BLaER1 treated with 17β-estradiol and CSF1 and Interleukin-3, amounts not matched to agents 10 nM and 100 nM (cell line): ENCODE measurements around the gene POU5F2.

Source experiments
- H3K27ac ChIP-seq, 11 experiments: shearing (Covaris generic); formaldehyde crosslinking; 2 replicates each; pipeline ENCODE4 v1.8.1; 2022
- H3K27me3 ChIP-seq, 11 experiments: shearing (Covaris generic); formaldehyde crosslinking; 2 replicates each; pipeline ENCODE4 v1.8.1; 2022
- H3K36me3 ChIP-seq, 11 experiments: shearing (Covaris generic); formaldehyde crosslinking; 2 replicates each; pipeline ENCODE4 v1.8.1; 2022
- H3K4me1 ChIP-seq, 10 experiments: shearing (Covaris generic); formaldehyde crosslinking; 2 replicates each; pipeline ENCODE4 v1.8.1; 2022
- H3K4me2 ChIP-seq, 11 experiments: shearing (Covaris generic); formaldehyde crosslinking; 2 replicates each; pipeline ENCODE4 v1.8.1; 2022
- H3K4me3 ChIP-seq, 10 experiments: shearing (Covaris generic); formaldehyde crosslinking; 2 replicates each; pipeline ENCODE4 v1.8.1; 2022
- H3K9ac ChIP-seq, 11 experiments: shearing (Covaris generic); formaldehyde crosslinking; 2 replicates each; pipeline ENCODE4 v1.8.1; 2022
- H3K9me3 ChIP-seq, 11 experiments: shearing (Covaris generic); formaldehyde crosslinking; replicated peaks in 1 of 11; 2 replicates each; pipeline ENCODE4 v1.8.1; 2022
- H4K20me1 ChIP-seq, 11 experiments: shearing (Covaris generic); formaldehyde crosslinking; 2 replicates each; pipeline ENCODE4 v1.8.1; 2022
- Cebpa-rat ChIP-seq, 11 experiments: shearing (Covaris generic); IDR thresholded peaks; 2 replicates each; pipeline ENCODE4 v1.8.1; 2022

Gene POU5F2

GRCh38 chr5:93755716-93756115, 14.3 kb upstream of the POU5F2 start:
- no peak overlapping the region for H3K4me3 ChIP-seq
- H3K9ac ChIP-seq: no peak overlapping the region
- H3K9me3 ChIP-seq: peaks cover 14 to 22% (median 17%) of the 10 kb centered on the region in 11 experiments
- no peaks in the 10 kb centered on the region for H3K4me1 ChIP-seq
- H3K4me2 ChIP-seq: no peak overlapping the region
- H4K20me1 ChIP-seq: no peaks in the 10 kb centered on the region
- no peak overlapping the region for H3K27ac ChIP-seq
- H3K36me3 ChIP-seq: peaks cover 0 to 9% (median 0%) of the 10 kb centered on the region in 11 experiments; a peak in 2 of 22 replicates
- no peaks in the 10 kb centered on the region for H3K27me3 ChIP-seq
- no peak for TF ChIP-seq Cebpa-rat (IDR thresholded peaks at IDR 0.05)

GRCh38 chr5:93748875-93749397, 7.5 kb upstream of the POU5F2 start:
- Histone ChIP-seq H3K9me3 (no peaks in the 10 kb centered on the region), H3K4me1 (no peaks in the 10 kb centered on the region), H3K27me3 (no peaks in the 10 kb centered on the region), H3K27ac (no peak overlapping the region), H4K20me1 (no peaks in the 10 kb centered on the region), H3K4me2 (no peak overlapping the region), H3K9ac (no peak overlapping the region), H3K36me3 (no peaks in the 10 kb centered on the region), H3K4me3 (no peak overlapping the region)
- TF ChIP-seq Cebpa-rat (IDR thresholded peaks at IDR 0.05): no peak

GRCh38 chr5:93746406-93747056, 5.1 kb upstream of the POU5F2 start:
- H4K20me1 ChIP-seq: no peaks in the 10 kb centered on the region
- H3K27ac ChIP-seq: no peak overlapping the region
- H3K4me3 ChIP-seq: no peak overlapping the region
- no peak for TF ChIP-seq Cebpa-rat (IDR thresholded peaks at IDR 0.05)
- no peaks in the 10 kb centered on the region for H3K4me1 ChIP-seq
- H3K27me3 ChIP-seq: no peaks in the 10 kb centered on the region
- no peak overlapping the region for H3K9ac ChIP-seq
- H3K36me3 ChIP-seq: peaks cover 0 to 7% (median 1%) of the 10 kb centered on the region in 11 experiments; a peak in 5 of 22 replicates
- no peak overlapping the region for H3K4me2 ChIP-seq
- peaks cover 0 to 9% (median 3%) of the 10 kb centered on the region in 11 experiments; a peak in 11 of 22 replicates for H3K9me3 ChIP-seq

- H3K4me2 ChIP-seq: no peak overlapping the region
- peaks cover 3 to 15% (median 11%) of the 10 kb centered on the region in 11 experiments; a peak in 15 of 22 replicates for H3K9me3 ChIP-seq
- H3K27me3 ChIP-seq: no peaks in the 10 kb centered on the region
- H3K4me3 ChIP-seq: no peak overlapping the region
- TF ChIP-seq Cebpa-rat (IDR thresholded peaks at IDR 0.05): no peak
- no peak overlapping the region for H3K9ac ChIP-seq
- H3K27ac ChIP-seq: no peak overlapping the region
- peaks cover 0 to 11% (median 10%) of the 10 kb centered on the region in 10 experiments; a peak in 11 of 20 replicates for H3K4me1 ChIP-seq
- H4K20me1 ChIP-seq: no peaks in the 10 kb centered on the region
- H3K36me3 ChIP-seq: peaks cover 0 to 21% (median 8%) of the 10 kb centered on the region in 11 experiments; a peak in 10 of 22 replicates
Measured at GRCh38 chr5:93736284-93736683, 5.1 kb downstream of the POU5F2 start.

- Histone ChIP-seq H3K4me3 (no peak overlapping the region), H3K9ac (no peak overlapping the region), H3K36me3 (peaks cover 0 to 12% (median 5%) of the 10 kb centered on the region in 11 experiments; a peak in 8 of 22 replicates), H4K20me1 (no peaks in the 10 kb centered on the region), H3K4me1 (peaks cover 0 to 2% (median under 1%) of the 10 kb centered on the region in 10 experiments; a peak in 7 of 20 replicates), H3K4me2 (no peak overlapping the region), H3K9me3 (peaks cover 0 to 13% (median 8%) of the 10 kb centered on the region in 11 experiments; a peak in 10 of 22 replicates), H3K27ac (no peak overlapping the region), H3K27me3 (no peaks in the 10 kb centered on the region)
- TF ChIP-seq Cebpa-rat (IDR thresholded peaks at IDR 0.05): no peak
Measured at GRCh38 chr5:93735378-93735777, 6.0 kb downstream of the POU5F2 start.

GRCh38 chr5:93731987-93732386, 9.4 kb downstream of the POU5F2 start:
- H3K9me3 ChIP-seq: no peaks in the 10 kb centered on the region

GRCh38 chr5:93726595-93726994, 14.8 kb downstream of the POU5F2 start:
- Histone ChIP-seq H3K9ac (no peak overlapping the region), H3K27me3 (no peaks in the 10 kb centered on the region), H3K36me3 (no peaks in the 10 kb centered on the region), H3K9me3 (no peaks in the 10 kb centered on the region), H4K20me1 (no peaks in the 10 kb centered on the region), H3K4me1 (no peaks in the 10 kb centered on the region), H3K4me3 (no peak overlapping the region), H3K27ac (no peak overlapping the region), H3K4me2 (no peak overlapping the region)
- no peak for TF ChIP-seq Cebpa-rat (IDR thresholded peaks at IDR 0.05)

More at GRCh38 chr5:93731987-93732386, 9.4 kb downstream of the POU5F2 start:
- no peak for TF ChIP-seq Cebpa-rat (IDR thresholded peaks at IDR 0.05)
- Histone ChIP-seq H3K4me3 (no peak overlapping the region), H3K27ac (no peak overlapping the region), H3K4me2 (no peak overlapping the region), H3K9ac (no peak overlapping the region), H3K27me3 (no peaks in the 10 kb centered on the region), H3K4me1 (no peaks in the 10 kb centered on the region), H3K36me3 (no peaks in the 10 kb centered on the region; a peak in 2 of 22 replicates), H4K20me1 (no peaks in the 10 kb centered on the region)

GRCh38 chr5:93724791-93725190, 16.6 kb downstream of the POU5F2 start:
- no peaks in the 10 kb centered on the region for H3K4me1 ChIP-seq
- H4K20me1 ChIP-seq: no peaks in the 10 kb centered on the region
- no peaks in the 10 kb centered on the region for H3K36me3 ChIP-seq
- H3K9ac ChIP-seq: no peak overlapping the region
- no peak overlapping the region for H3K27ac ChIP-seq
- no peaks in the 10 kb centered on the region for H3K9me3 ChIP-seq
- H3K4me3 ChIP-seq: no peak overlapping the region
- no peak for TF ChIP-seq Cebpa-rat (IDR thresholded peaks at IDR 0.05)
- no peaks in the 10 kb centered on the region for H3K27me3 ChIP-seq
- no peak overlapping the region for H3K4me2 ChIP-seq

- H3K4me2 ChIP-seq: no peak overlapping the region
- H3K27me3 ChIP-seq: no peaks in the 10 kb centered on the region
- no peak overlapping the region for H3K27ac ChIP-seq
- H3K9me3 ChIP-seq: no peaks in the 10 kb centered on the region
- TF ChIP-seq Cebpa-rat (IDR thresholded peaks at IDR 0.05): no peak
- no peak overlapping the region for H3K4me3 ChIP-seq
- no peak overlapping the region for H3K9ac ChIP-seq
- H4K20me1 ChIP-seq: no peaks in the 10 kb centered on the region
- H3K36me3 ChIP-seq: no peaks in the 10 kb centered on the region
- H3K4me1 ChIP-seq: no peaks in the 10 kb centered on the region
Measured at GRCh38 chr5:93723681-93724080, 17.7 kb downstream of the POU5F2 start.

GRCh38 chr5:93723005-93723404, 18.4 kb downstream of the POU5F2 start:
- no peaks in the 10 kb centered on the region for H4K20me1 ChIP-seq
- no peak for TF ChIP-seq Cebpa-rat (IDR thresholded peaks at IDR 0.05)
- H3K4me3 ChIP-seq: no peak overlapping the region
- no peaks in the 10 kb centered on the region for H3K4me1 ChIP-seq
- H3K9me3 ChIP-seq: no peaks in the 10 kb centered on the region
- no peaks in the 10 kb centered on the region for H3K27me3 ChIP-seq
- H3K27ac ChIP-seq: no peak overlapping the region
- no peak overlapping the region for H3K9ac ChIP-seq
- no peak overlapping the region for H3K4me2 ChIP-seq
- no peaks in the 10 kb centered on the region for H3K36me3 ChIP-seq
